Glomerular visceral epithelial cell (primary cell): ENCODE measurements around the gene TMEM41A.
"Not testable (repeated sequence)": the region's sequence is repeated elsewhere in the genome, so short reads cannot be mapped to it uniquely, and the experiment has no call there.

ENCODE experiments used
- DNase-seq: peaks from one replicate; pipeline ENCODE4 v3.0.0-alpha.2; 2016; ENCODE audit errors: extremely low spot score

The TMEM41A gene

GRCh38 chr3:185488465-185488864 is 10.4 kb downstream of the TMEM41A start:
- no peak for DNase-seq

GRCh38 chr3:185486394-185486793 is 12.4 kb downstream of the TMEM41A start:
- DNase-seq = no peak

GRCh38 chr3:185484296-185484695 is 14.5 kb downstream of the TMEM41A start:
- DNase-seq = no peak

- DNase-seq = no peak
Observed at GRCh38 chr3:185479373-185479945, 19.4 kb downstream of the TMEM41A start.

- no peak for DNase-seq
Observed at GRCh38 chr3:185477316-185477715, 21.5 kb downstream of the TMEM41A start.

- DNase-seq = not testable (repeated sequence)
Observed at GRCh38 chr3:185474922-185475321, 23.9 kb downstream of the TMEM41A start.

GRCh38 chr3:185473290-185473815 is 25.5 kb downstream of the TMEM41A start:
- no peak for DNase-seq

- DNase-seq = no peak
Observed at GRCh38 chr3:185470323-185470722, 28.5 kb downstream of the TMEM41A start.

- no peak for DNase-seq
Observed at GRCh38 chr3:185469542-185469941, 29.3 kb downstream of the TMEM41A start.

GRCh38 chr3:185466123-185466522 is 32.7 kb downstream of the TMEM41A start:
- DNase-seq = not testable (repeated sequence)

- DNase-seq = no peak
Observed at GRCh38 chr3:185465471-185465870, 33.4 kb downstream of the TMEM41A start.

- DNase-seq = peak; percentile 17
Observed at GRCh38 chr3:185460719-185461350, 38.0 kb downstream of the TMEM41A start.

- DNase-seq = no peak
Observed at GRCh38 chr3:185460309-185460708, 38.5 kb downstream of the TMEM41A start.

GRCh38 chr3:185457376-185457775 is 41.5 kb downstream of the TMEM41A start:
- no peak for DNase-seq

GRCh38 chr3:185451432-185451831 is 47.4 kb downstream of the TMEM41A start:
- DNase-seq = not testable (repeated sequence)

GRCh38 chr3:185448107-185448506 is 50.7 kb downstream of the TMEM41A start:
- DNase-seq = no peak

- DNase-seq = no peak
Observed at GRCh38 chr3:185444329-185444728, 54.5 kb downstream of the TMEM41A start.

GRCh38 chr3:185442031-185442430 is 56.8 kb downstream of the TMEM41A start:
- DNase-seq = no peak

- DNase-seq = no peak
Observed at GRCh38 chr3:185439745-185440466, 58.9 kb downstream of the TMEM41A start.
